K562 (cell line): ENCODE measurements around the gene TK1. TPM values are rescaled to one million over a fixed set of nuclear protein-coding genes. Genes with fewer than 3 reads are reported as not detected.

Experiments
- ARHGAP35 ChIP-seq: fragments of 450-650 bp; IDR thresholded peaks from 2 replicates; pipeline ENCODE4 v1.6.1; 2018; ENCODE audit not compliant: partially characterized antibody
- BCOR ChIP-seq: fragments of 450-650 bp; IDR thresholded peaks from 2 replicates; pipeline ENCODE4 v1.6.1; 2016
- HDAC1 ChIP-seq, 2 experiments: fragments of 450-650 bp; IDR thresholded peaks; 2 replicates each; pipeline ENCODE4 v1.6.1; 2016 to 2017; ENCODE audit warnings: inconsistent platforms in 1 of 2, mild to moderate bottlenecking in 1 of 2, moderate library complexity in 1 of 2
- LEF1 ChIP-seq: fragments of 450-650 bp; IDR thresholded peaks from 2 replicates; pipeline ENCODE4 v1.6.1; 2016; ENCODE audit warnings: mild to moderate bottlenecking
- RCOR1 ChIP-seq, 2 experiments: IDR thresholded peaks; 2 replicates each; pipeline ENCODE4 v1.6.1; 2012; ENCODE audit warnings: low read depth in 2 of 2, low read length in 2 of 2, borderline replicate concordance in 1 of 2, improper control_type of control experiment in 1 of 2
- RHOXF2B ChIP-seq: fragments of 250-450 bp; sonication (Bioruptor Pico); conservative IDR thresholded peaks from 2 replicates; pipeline ENCODE4 v1.5.1; 2021
- STAG1 ChIP-seq: sonication (generic); formaldehyde crosslinking; IDR thresholded peaks from 2 replicates; pipeline ENCODE4 v1.5.0; 2020; ENCODE audit warnings: missing genetic modification reagents, borderline replicate concordance
- ZFX ChIP-seq: sonication (generic); formaldehyde crosslinking; IDR thresholded peaks from 2 replicates; pipeline ENCODE4 v1.8.0; 2022; ENCODE audit warnings: mild to moderate bottlenecking, missing genetic modification reagents, moderate library complexity
- ZNF274 ChIP-seq: IDR thresholded peaks from 2 replicates; pipeline ENCODE4 v1.6.1; 2011; ENCODE audit warnings: low read depth, mild to moderate bottlenecking, low read length, moderate library complexity, borderline replicate concordance
- ZNF583 ChIP-seq: fragments of 250-450 bp; sonication (Bioruptor Pico); IDR thresholded peaks from 2 replicates; pipeline ENCODE4 v1.4.0; 2020
- ZSCAN29 ChIP-seq: fragments of 450-650 bp; IDR thresholded peaks from 2 replicates; pipeline ENCODE4 v1.6.1; 2017
- ZZZ3 ChIP-seq: fragments of 450-650 bp; IDR thresholded peaks from 2 replicates; pipeline ENCODE4 v1.6.1; 2016; ENCODE audit warnings: antibody characterized with exemption, mild to moderate bottlenecking, moderate library complexity
- polyA plus RNA-seq, 8 experiments: library from polyadenylated mRNA; depleted of rRNA in 4 of 8; stranded (reverse) in 5 of 8; unstranded in 3 of 8; fragments of >200 nt; fragmentation: Nextera tagmentation in 2 of 8; fragmentation: Illumina TruSeq in 1 of 8; extraction: Ambion mirVana in 2 of 8; extraction: Trizol in 1 of 8; gene quantifications; 2 replicates each; pipeline versions ENCODE4 v1.2.1 to v1.2.3, GENCODE V29; 2011 to 2014; ENCODE audit warnings: inconsistent platforms in 1 of 8, missing spikeins in 1 of 8
- total RNA-seq, 7 experiments: library from RNA; depleted of rRNA in 6 of 7; stranded (reverse); fragments of >200 nt in 6 of 7; fragmentation: Illumina TruSeq in 2 of 7; extraction: Trizol in 2 of 7; gene quantifications; 2 replicates each; pipeline versions ENCODE4 v1.2.1 to v1.2.3, GENCODE V29; 2011 to 2021; ENCODE audit warnings: low replicate concordance in 1 of 7
- TF ChIP-seq, protein P1 (sequence below): fragments of 450-650 bp; IDR thresholded peaks from 2 replicates; pipeline ENCODE4 v1.6.1; 2016; ENCODE audit warnings: borderline replicate concordance
- TF ChIP-seq, protein P2 (sequence below), 2 experiments: IDR thresholded peaks; 2 replicates each; pipeline ENCODE4 v1.6.1; 2012; ENCODE audit warnings: improper control_type of control experiment in 2 of 2, low read depth in 2 of 2, low read length in 2 of 2, borderline replicate concordance in 1 of 2
- TF ChIP-seq, protein P3 (sequence below): fragments of 450-650 bp; formaldehyde crosslinking; IDR thresholded peaks from 2 replicates; pipeline ENCODE4 v1.4.0; 2022; ENCODE audit warnings: missing genetic modification characterization
- TF ChIP-seq, protein P4 (sequence below): IDR thresholded peaks from 2 replicates; pipeline ENCODE4 v1.6.1; 2011; ENCODE audit warnings: borderline replicate concordance, low read depth, mild to moderate bottlenecking, moderate library complexity, low read length; ENCODE audit not compliant: insufficient read depth, poor library complexity, severe bottlenecking
- TF ChIP-seq, protein P5 (sequence below): fragments of 450-650 bp; IDR thresholded peaks from 2 replicates; pipeline ENCODE4 v1.6.1; 2018; ENCODE audit warnings: mild to moderate bottlenecking, low read depth; ENCODE audit not compliant: partially characterized antibody
- TF ChIP-seq, protein P6 (sequence below): IDR thresholded peaks from 3 replicates; pipeline ENCODE4 v1.6.1; 2011; ENCODE audit warnings: borderline replicate concordance, mild to moderate bottlenecking; ENCODE audit not compliant: insufficient read length, insufficient read depth

Gene TK1
- total and polyA plus RNA-seq, 9 of the 15 experiments (the other 6 are each of a cell fraction or from before 2014, with no cell fraction given): 8.4 to 280 (median 103) TPM

DNA sequence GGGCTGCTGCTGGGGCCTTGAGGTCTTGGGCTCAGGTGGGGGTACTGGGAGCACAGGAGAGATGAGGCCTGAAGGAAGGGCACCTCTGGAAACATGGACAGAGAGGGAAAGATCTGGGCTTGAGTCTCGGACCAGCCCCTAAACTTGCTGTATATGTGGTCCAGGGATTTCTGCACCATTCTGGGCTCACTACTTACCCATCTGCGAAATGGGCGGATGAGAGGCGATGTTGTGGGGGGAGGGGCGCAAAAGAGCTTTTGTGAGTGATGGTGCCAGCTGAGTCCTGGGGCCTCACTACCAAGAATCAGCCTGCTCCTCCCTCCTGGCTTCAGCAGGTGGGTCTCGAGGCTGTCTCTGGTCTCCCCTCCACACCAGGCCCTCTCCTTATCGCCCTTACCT, 40.4 kb downstream of the TK1 start (continued):
- TF ChIP-seq LEF1 (no peak; the same call in 1 of the 2 replicates), HDAC1 (IDR thresholded peaks at IDR 0.05) (peak; percentile 62 to 68; a peak in 1 of 4 replicates), RHOXF2B (no peak), STAG1 (CRISPR knock-in tag) (no peak), ZNF583 (CRISPR knock-in tag) (no peak), RCOR1 (IDR thresholded peaks at IDR 0.05; ENCODE audit: borderline replicate concordance in 1 of 2, low read depth in 2 of 2, low read length in 2 of 2) (peak; percentile 69 to 82; a peak in 3 of 4 replicates), ZNF274 (no peak), ZFX (CRISPR knock-in tag) (peak; percentile 7; the same call in 1 of the 2 replicates), BCOR (peak; percentile 100), ZSCAN29 (peak; percentile 24; the same call in 1 of the 2 replicates), ARHGAP35 (no peak), ZZZ3 (no peak)
- TF ChIP-seq, protein P1, sequence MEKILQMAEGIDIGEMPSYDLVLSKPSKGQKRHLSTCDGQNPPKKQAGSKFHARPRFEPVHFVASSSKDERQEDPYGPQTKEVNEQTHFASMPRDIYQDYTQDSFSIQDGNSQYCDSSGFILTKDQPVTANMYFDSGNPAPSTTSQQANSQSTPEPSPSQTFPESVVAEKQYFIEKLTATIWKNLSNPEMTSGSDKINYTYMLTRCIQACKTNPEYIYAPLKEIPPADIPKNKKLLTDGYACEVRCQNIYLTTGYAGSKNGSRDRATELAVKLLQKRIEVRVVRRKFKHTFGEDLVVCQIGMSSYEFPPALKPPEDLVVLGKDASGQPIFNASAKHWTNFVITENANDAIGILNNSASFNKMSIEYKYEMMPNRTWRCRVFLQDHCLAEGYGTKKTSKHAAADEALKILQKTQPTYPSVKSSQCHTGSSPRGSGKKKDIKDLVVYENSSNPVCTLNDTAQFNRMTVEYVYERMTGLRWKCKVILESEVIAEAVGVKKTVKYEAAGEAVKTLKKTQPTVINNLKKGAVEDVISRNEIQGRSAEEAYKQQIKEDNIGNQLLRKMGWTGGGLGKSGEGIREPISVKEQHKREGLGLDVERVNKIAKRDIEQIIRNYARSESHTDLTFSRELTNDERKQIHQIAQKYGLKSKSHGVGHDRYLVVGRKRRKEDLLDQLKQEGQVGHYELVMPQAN: 0 out of 2 replicates have a peak, but pooled peaks have one; percentile 48
- TF ChIP-seq, protein P2, sequence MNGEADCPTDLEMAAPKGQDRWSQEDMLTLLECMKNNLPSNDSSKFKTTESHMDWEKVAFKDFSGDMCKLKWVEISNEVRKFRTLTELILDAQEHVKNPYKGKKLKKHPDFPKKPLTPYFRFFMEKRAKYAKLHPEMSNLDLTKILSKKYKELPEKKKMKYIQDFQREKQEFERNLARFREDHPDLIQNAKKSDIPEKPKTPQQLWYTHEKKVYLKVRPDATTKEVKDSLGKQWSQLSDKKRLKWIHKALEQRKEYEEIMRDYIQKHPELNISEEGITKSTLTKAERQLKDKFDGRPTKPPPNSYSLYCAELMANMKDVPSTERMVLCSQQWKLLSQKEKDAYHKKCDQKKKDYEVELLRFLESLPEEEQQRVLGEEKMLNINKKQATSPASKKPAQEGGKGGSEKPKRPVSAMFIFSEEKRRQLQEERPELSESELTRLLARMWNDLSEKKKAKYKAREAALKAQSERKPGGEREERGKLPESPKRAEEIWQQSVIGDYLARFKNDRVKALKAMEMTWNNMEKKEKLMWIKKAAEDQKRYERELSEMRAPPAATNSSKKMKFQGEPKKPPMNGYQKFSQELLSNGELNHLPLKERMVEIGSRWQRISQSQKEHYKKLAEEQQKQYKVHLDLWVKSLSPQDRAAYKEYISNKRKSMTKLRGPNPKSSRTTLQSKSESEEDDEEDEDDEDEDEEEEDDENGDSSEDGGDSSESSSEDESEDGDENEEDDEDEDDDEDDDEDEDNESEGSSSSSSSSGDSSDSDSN (IDR thresholded peaks at IDR 0.05; ENCODE audit: borderline replicate concordance in 1 of 2, low read depth in 2 of 2, low read length in 2 of 2): no peak
- TF ChIP-seq, protein P3, sequence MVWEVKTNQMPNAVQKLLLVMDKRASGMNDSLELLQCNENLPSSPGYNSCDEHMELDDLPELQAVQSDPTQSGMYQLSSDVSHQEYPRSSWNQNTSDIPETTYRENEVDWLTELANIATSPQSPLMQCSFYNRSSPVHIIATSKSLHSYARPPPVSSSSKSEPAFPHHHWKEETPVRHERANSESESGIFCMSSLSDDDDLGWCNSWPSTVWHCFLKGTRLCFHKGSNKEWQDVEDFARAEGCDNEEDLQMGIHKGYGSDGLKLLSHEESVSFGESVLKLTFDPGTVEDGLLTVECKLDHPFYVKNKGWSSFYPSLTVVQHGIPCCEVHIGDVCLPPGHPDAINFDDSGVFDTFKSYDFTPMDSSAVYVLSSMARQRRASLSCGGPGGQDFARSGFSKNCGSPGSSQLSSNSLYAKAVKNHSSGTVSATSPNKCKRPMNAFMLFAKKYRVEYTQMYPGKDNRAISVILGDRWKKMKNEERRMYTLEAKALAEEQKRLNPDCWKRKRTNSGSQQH: no peak
- TF ChIP-seq, protein P4, sequence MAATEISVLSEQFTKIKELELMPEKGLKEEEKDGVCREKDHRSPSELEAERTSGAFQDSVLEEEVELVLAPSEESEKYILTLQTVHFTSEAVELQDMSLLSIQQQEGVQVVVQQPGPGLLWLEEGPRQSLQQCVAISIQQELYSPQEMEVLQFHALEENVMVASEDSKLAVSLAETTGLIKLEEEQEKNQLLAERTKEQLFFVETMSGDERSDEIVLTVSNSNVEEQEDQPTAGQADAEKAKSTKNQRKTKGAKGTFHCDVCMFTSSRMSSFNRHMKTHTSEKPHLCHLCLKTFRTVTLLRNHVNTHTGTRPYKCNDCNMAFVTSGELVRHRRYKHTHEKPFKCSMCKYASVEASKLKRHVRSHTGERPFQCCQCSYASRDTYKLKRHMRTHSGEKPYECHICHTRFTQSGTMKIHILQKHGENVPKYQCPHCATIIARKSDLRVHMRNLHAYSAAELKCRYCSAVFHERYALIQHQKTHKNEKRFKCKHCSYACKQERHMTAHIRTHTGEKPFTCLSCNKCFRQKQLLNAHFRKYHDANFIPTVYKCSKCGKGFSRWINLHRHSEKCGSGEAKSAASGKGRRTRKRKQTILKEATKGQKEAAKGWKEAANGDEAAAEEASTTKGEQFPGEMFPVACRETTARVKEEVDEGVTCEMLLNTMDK: no peak
- TF ChIP-seq, protein P5, sequence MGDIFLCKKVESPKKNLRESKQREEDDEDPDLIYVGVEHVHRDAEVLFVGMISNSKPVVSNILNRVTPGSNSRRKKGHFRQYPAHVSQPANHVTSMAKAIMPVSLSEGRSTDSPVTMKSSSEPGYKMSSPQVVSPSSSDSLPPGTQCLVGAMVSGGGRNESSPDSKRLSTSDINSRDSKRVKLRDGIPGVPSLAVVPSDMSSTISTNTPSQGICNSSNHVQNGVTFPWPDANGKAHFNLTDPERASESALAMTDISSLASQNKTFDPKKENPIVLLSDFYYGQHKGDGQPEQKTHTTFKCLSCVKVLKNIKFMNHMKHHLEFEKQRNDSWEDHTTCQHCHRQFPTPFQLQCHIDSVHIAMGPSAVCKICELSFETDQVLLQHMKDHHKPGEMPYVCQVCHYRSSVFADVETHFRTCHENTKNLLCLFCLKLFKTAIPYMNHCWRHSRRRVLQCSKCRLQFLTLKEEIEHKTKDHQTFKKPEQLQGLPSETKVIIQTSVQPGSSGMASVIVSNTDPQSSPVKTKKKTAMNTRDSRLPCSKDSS: no peak
- TF ChIP-seq, protein P6, sequence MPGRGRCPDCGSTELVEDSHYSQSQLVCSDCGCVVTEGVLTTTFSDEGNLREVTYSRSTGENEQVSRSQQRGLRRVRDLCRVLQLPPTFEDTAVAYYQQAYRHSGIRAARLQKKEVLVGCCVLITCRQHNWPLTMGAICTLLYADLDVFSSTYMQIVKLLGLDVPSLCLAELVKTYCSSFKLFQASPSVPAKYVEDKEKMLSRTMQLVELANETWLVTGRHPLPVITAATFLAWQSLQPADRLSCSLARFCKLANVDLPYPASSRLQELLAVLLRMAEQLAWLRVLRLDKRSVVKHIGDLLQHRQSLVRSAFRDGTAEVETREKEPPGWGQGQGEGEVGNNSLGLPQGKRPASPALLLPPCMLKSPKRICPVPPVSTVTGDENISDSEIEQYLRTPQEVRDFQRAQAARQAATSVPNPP: no peak
